GM18873 (cell line): ENCODE measurements around the gene ADRM1.

Experiments
- ATAC-seq: cut with Tn5 transposase; IDR thresholded peaks from one replicate; pipeline ENCODE4 v1.9.1; 2021; ENCODE audit warnings: mild to moderate bottlenecking, moderate library complexity, moderate number of reproducible peaks; ENCODE audit not compliant: unreplicated experiment, low FRiP score

ADRM1 gene

DNA sequence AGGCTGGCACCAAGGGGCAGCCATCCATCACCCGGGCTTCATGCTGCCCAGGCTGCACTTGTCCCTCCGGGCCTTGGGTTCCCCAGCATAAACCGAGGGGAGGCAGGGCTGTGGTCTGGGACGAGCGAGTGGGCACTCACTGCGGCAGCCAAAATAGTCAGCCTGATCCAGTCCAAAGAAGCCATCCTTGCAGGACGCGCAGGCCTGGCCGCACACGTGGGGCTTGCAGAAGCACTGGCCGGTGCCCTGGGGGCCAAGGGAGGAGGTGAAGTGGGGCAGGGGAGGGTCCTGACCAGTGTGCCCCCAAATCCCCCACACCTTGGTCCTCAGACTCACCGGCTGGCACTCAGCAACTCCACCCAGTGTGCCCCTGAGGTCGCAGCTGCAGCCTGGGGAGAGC lies 32.1 kb downstream of the ADRM1 start:
- no peak for ATAC-seq

DNA sequence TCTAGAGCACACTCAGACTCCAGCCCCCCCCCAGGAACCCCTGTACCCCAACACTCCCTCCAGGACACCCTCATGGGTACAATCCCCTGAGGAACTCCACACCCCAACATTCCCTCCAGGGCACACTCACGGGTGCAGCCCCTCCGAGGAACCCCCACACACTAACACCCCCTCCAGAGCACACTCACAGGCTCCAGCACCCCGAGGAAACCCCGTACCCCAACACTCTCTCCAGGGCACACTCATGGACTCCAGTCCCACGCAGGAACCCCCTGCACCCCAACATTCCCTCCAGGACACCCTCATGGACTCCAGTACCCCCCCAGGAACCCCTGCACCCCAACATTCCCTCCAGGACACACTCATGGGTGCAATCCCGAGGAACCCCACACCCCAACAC lies 32.7 kb downstream of the ADRM1 start:
- ATAC-seq = no peak

DNA sequence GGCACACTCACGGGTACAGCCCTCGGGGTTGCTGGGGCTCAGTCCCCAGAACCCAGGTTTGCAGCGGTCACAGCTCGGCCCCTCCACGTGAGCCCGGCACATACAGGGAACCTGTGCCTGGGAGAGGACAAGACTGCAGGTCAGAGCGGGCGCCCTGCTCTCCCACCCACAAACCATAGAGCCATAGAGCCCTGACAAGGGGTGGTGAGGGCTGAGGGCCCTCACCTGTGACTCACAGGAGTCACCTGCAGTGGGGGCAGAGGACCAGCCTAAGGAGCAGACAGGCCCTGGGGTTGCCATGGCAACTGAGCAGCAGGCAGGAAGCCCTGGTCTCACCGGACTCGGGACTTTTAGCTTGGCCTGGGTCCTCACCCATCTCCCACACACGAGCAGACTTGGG lies 33.5 kb downstream of the ADRM1 start:
- no peak for ATAC-seq

GRCh38 chr20:62336775-62337557 lies 34.2 kb downstream of the ADRM1 start:
- no peak for ATAC-seq

DNA sequence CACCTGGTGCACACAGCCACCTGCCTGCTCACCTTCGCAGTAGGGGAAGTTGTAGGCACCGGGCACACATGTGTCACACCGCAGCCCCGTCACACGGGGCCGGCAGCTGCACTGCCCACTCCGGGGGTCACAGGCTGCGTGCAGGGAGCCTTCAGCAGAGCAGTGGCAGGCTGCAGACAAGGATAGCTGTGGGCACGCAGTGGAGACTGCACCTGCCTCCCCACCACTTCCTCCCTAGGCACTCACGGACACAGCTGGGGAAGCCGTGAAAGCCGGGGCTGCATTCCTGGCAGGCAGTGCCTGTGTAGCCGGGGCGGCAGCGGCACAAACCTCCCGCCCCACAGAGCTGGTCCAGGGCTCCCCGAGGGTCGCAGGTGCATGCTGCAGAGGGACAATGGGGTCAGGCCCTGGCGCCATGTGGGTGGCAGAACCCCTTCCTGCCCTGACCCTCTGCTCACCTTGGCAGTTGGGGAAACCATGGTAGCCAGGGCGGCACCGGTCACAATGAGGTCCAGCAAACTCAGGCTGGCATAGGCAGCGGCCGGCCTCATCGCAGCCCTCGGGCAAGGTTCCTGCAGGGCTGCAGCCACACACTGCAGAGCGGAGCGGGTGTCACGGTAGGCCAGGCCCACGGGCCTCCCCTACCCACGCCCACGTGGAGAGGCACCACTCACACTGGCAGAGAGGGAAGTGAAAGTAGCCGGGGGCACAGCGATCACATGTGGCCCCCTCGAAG lies 34.9 kb downstream of the ADRM1 start:
- no peak for ATAC-seq

DNA sequence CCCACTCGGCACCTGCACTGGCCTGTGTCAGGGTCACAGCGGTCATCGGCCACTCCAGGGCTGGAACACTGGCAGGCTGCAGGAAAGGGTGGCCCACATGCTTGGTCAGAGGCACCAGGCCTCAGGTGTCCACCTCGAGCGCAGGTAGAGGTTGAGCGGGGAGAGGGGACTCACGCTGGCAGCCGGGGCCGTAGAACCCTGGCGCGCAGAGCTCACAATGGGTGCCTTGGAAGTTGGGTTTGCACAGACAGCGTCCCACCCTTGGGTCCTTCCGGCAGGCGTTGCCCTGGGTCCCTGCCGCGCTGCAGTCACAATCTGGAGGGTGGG lies 35.5 kb downstream of the ADRM1 start:
- no peak for ATAC-seq

DNA sequence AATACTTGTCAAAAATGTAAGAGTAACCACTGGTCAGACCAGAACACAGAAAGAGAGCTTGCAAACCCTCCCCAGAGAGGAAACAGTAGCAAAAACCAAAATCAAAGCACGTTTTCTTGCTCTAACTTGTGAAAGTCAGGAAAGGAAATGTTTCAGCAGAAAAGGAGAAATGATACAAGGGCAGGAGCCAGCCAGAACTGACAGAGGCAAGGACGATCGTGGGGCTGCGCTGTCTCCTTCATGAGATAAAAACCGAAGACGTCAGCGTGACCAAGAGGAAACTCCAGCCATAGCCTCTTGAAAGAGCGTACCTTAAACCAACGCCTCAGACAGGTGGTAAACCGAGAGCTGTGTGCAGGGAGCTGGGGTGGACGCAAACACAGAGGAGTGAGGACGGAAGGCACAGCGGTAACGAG lies 36.9 kb downstream of the ADRM1 start:
- ATAC-seq = peak; percentile 61

GRCh38 chr20:62342910-62343309 lies 40.1 kb downstream of the ADRM1 start:
- ATAC-seq = no peak

DNA sequence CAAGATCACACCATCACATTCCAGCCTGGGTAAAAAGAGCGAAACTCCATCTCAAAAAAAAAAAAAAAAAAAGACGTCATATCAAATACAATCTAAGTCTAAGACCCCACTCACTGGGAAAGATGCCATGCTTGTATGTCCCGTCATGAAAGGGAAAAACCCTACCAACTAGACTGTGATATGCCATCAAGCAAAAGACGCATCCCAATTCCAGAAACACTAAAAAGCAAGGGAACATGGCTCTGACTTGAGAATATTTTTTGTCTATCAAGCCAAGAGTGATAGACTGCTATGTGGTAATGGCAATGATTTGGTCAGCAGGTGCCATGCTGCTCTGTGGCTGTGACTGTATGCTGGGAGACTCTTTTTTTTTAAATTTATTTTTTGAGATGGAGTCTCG lies 41.3 kb downstream of the ADRM1 start:
- ATAC-seq = no peak

DNA sequence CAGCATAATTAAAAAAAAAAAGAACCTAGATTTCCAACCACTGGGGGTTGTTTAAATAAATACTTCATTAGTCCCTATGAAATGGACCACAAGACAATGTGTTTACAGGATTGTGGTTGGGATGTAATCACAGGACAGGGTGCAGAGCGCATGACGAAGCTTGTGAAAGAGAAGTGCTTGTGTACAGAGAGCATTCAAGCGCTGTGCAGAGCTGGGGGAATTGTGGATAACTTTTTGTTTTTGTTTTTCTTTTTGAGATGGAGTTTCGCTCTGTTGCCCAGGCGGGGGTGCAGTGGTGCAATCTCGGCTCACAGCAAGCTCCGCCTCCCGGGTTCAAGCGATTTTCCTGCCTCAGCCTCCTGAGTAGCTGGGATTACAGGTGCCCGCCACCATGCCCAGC lies 42.0 kb downstream of the ADRM1 start:
- ATAC-seq = no peak

DNA sequence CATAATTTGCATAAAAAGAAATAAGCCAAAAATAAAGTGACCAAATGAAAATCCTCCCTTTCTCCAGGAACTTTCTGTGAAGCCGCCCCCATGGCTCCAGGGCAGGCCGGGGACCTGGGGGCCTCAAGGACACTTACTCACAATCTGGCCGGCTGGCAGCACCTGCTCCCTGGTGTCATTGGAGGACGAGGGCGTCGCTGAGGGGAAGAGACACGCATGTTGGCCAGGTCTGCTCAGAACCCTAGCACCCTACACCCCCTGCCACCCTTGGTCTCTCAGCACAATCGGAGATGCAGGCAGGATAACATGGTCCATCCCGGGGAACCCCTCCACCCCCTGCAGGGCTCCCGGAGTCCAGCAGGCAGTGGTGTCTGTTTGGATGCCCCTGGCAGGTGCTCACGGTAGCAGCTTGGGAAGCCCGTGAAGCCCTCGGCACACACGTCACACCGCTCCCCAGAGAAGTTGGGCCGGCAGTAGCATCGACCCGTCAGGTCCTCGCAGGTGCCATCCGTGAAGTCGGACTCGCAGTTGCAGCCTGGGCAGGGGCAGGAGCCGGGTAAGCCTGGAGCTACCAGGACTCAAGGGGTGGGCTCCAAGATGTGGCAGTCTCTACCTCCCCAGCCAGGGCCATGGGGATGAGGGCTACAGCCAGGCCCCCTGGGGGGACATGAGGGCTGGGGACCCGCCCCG lies 43.0 kb downstream of the ADRM1 start:
- no peak for ATAC-seq

- no peak for ATAC-seq
Measured at GRCh38 chr20:62346398-62347150, 43.8 kb downstream of the ADRM1 start.

- no peak for ATAC-seq
Measured at GRCh38 chr20:62347151-62347404, 44.3 kb downstream of the ADRM1 start.

DNA sequence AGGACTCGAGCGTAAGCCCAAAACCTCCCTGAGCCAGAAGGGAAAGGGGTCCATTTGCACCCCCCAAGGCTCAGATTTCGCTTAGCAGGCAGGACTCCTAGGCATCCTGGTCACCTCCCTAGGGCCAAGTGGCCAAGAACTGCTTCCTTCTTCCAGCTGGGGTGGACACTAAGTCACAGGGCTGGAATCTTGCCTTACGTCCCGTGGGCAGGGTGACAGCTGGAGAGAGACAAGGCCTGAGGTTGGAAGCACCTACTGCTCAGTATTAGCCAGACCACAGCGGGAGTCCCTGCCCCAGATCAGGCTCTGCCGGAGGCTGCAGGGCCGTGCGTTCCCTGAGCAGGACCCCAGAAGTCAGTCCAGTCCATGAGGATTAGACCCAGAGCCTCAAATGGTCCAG lies 44.6 kb downstream of the ADRM1 start:
- ATAC-seq = no peak

DNA sequence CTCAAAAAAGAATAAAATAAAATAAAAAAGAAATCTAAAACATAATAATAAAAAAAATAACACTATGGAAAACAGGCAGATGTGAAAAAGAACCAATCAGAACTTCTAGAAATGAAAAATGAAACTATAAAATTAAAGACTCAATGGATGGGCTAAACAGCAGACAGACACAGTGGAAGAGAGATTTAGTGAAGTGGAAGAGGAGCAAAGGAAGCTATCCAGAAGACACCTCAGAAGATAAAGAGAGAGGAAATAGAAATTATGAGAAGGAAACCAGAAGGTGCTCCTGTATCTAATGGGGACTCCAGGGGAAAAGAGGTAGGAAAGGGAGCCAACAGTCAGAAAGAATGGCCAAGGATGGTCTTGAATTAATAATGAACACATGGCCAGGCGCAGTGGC lies 45.8 kb downstream of the ADRM1 start:
- no peak for ATAC-seq

DNA sequence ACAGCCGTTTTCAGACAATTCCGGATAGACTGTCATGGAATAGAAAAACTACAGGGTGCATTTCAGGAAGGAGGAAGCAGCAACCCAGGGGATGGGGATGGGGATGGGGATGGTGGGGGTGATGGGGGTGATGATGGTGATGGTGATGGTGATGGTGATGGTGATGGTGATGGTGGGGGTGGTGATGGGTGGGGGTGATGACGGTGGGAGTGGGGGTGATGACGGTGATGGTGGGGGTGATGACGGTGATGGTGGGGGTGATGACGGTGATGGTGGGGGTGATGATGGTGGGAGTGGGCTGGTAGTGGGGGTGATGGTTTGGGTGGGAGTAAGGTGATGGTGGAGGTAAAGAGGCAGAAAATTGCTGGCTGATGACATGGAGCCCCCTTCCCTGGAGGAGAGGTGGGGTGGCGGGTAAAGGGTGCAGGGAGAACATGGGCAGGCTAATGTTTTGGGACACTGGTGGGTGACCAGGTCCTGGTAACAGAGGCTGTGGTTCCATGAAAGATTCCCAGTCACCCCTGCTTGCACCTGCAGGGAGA lies 46.8 kb downstream of the ADRM1 start:
- ATAC-seq = no peak

DNA sequence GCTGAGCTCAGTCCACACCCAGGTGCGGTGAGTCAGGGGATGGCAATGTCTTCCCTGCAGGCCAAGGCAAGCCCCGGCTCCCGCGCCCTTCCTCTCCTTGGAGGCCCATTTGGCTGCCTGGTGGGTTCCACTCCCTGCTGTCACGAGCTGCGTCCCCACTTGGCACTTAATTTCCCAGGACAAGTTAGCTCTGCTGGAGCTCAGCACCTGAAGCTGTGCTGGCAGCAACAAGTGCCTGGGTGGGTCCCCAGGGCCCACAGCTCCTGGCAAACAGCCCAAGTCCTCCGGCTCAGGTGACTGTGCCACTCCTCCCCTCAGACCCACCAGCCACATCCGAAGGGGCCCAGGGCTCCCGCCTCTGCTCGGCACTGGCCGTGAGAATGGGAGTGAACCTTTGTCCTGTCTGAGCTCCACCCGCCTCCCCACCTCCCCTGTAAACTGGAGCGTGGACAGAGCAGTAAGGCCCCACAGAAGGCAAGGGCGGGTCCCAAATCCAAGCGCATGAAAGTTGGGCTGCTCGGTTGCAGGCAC lies 47.4 kb downstream of the ADRM1 start:
- ATAC-seq = no peak

GRCh38 chr20:62350629-62351422 lies 48.0 kb downstream of the ADRM1 start:
- ATAC-seq = no peak

DNA sequence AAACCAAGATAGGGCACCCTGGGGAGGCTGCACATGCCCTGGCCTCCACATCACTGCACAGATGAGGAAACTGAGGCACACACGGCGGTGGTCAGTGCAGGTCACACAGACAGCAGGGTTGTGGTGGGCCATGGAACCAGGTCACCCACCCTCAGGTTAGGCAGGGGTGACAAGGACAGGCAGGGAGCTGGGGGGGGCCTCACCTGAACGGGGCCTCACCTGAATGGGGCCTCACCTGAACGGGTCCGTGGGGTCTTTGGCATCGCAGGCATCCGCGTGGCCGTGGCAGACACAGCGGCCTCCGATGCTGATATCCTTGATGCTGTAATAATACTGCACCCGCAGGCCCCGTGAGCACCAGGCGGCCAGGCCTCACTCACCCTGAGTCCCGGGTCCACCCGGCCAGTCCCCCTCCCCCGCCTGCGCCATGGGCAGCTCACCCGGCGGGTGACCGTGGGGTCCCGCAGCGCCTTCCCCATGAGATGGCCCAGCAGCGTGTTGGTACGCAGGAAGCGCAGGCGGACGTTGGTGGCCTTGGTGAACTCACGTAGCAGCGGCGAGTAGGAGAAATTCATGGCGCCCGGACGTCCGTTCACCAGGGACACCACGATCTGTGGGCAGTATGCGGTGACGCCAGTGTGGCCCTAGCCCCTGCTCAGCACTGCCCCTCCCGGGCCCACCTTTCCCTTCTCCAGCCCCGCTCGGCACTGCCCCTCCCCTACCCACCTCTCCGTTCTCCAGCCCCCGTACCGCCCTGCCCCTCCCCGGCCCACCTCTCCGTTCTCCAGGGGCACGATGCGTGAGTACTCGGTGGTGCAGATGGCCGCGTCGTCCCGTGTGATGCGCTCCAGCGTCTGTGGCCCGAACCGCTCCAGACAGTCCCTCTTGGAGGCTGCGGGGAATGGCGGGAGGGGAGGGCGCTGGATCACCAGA lies 48.9 kb downstream of the ADRM1 start:
- ATAC-seq = no peak
